Measurements from ENCODE around the gene MED9.

- TF ChIP-seq, protein P1, sequence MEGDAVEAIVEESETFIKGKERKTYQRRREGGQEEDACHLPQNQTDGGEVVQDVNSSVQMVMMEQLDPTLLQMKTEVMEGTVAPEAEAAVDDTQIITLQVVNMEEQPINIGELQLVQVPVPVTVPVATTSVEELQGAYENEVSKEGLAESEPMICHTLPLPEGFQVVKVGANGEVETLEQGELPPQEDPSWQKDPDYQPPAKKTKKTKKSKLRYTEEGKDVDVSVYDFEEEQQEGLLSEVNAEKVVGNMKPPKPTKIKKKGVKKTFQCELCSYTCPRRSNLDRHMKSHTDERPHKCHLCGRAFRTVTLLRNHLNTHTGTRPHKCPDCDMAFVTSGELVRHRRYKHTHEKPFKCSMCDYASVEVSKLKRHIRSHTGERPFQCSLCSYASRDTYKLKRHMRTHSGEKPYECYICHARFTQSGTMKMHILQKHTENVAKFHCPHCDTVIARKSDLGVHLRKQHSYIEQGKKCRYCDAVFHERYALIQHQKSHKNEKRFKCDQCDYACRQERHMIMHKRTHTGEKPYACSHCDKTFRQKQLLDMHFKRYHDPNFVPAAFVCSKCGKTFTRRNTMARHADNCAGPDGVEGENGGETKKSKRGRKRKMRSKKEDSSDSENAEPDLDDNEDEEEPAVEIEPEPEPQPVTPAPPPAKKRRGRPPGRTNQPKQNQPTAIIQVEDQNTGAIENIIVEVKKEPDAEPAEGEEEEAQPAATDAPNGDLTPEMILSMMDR (conservative IDR thresholded peaks at IDR 0.05; ENCODE audit: low read depth, low read length): no peak
- TF ChIP-seq SMC3 (IDR thresholded peaks at IDR 0.05; ENCODE audit: low read depth, low read length) (no peak), POLR2A (IDR thresholded peaks at IDR 0.05; ENCODE audit: low read depth, low read length) (no peak), RAD21 (IDR thresholded peaks at IDR 0.05; ENCODE audit: low read length) (no peak)
- TF ChIP-seq, protein P2, sequence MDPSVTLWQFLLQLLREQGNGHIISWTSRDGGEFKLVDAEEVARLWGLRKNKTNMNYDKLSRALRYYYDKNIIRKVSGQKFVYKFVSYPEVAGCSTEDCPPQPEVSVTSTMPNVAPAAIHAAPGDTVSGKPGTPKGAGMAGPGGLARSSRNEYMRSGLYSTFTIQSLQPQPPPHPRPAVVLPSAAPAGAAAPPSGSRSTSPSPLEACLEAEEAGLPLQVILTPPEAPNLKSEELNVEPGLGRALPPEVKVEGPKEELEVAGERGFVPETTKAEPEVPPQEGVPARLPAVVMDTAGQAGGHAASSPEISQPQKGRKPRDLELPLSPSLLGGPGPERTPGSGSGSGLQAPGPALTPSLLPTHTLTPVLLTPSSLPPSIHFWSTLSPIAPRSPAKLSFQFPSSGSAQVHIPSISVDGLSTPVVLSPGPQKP (IDR thresholded peaks at IDR 0.05; ENCODE audit: borderline replicate concordance, low read depth, low read length): no peak
Observed at GRCh38 chr17:17527534-17527933, 50.7 kb downstream of the MED9 start.
